Neuronal stem cell (in vitro differentiated cells): ENCODE data around the gene JPH2.

Experiments
- DNase-seq: peaks from one replicate; pipeline ENCODE4 v3.0.0-alpha.2; 2013; ENCODE audit warnings: low spot score
- H2AFZ ChIP-seq: one replicate; pipeline ENCODE4 v1.6.1; 2013; ENCODE audit warnings: mild to moderate bottlenecking, low read length, inconsistent platforms
- H2AK5ac ChIP-seq: 2 replicates; pipeline ENCODE4 v1.6.1; 2013; ENCODE audit warnings: low read depth, mild to moderate bottlenecking, inconsistent platforms, low read length, moderate library complexity, mixed read lengths
- H2BK120ac ChIP-seq: 2 replicates; pipeline ENCODE4 v1.6.1; 2013; ENCODE audit warnings: low read depth, mild to moderate bottlenecking, inconsistent platforms, low read length, moderate library complexity, mixed read lengths
- H2BK12ac ChIP-seq: one replicate; pipeline ENCODE4 v1.6.1; 2013; ENCODE audit warnings: low read length, inconsistent platforms
- H2BK15ac ChIP-seq: 2 replicates; pipeline ENCODE4 v1.6.1; 2013; ENCODE audit warnings: mild to moderate bottlenecking, low read length, inconsistent platforms, mixed read lengths
- H2BK5ac ChIP-seq: one replicate; pipeline ENCODE4 v1.6.1; 2013; ENCODE audit warnings: inconsistent platforms, mild to moderate bottlenecking, low read length, moderate library complexity
- H3K14ac ChIP-seq: one replicate; pipeline ENCODE4 v1.6.1; 2013; ENCODE audit warnings: low read length, inconsistent platforms
- H3K18ac ChIP-seq: 2 replicates; pipeline ENCODE4 v1.6.1; 2013; ENCODE audit warnings: low read length, inconsistent platforms
- H3K23ac ChIP-seq: 2 replicates; pipeline ENCODE4 v1.6.1; 2013; ENCODE audit warnings: low read depth, mild to moderate bottlenecking, mixed read lengths, low read length, inconsistent platforms; ENCODE audit not compliant: poor library complexity
- H3K27ac ChIP-seq: replicated peaks from 3 replicates; pipeline ENCODE4 v1.5.1; 2013; ENCODE audit warnings: low read length, inconsistent platforms
- H3K27me3 ChIP-seq, 3 experiments: 2 replicates each; pipeline ENCODE4 v1.6.1; 2013; ENCODE audit warnings: low read length in 3 of 3, mild to moderate bottlenecking in 2 of 3, inconsistent platforms in 1 of 3, low read depth in 1 of 3, mixed read lengths in 1 of 3, moderate library complexity in 1 of 3; ENCODE audit not compliant: control insufficient read depth in 3 of 3, insufficient read depth in 3 of 3
- H3K36me3 ChIP-seq, 2 donors: replicated peaks in 1 of 2; 2 replicates each; pipeline ENCODE4 v1.6.1; 2013; ENCODE audit warnings: low read length in 2 of 2; ENCODE audit not compliant: control insufficient read depth in 2 of 2, insufficient read depth in 2 of 2
- H3K4ac ChIP-seq: 2 replicates; pipeline ENCODE4 v1.6.1; 2013; ENCODE audit warnings: inconsistent platforms, mild to moderate bottlenecking, low read length, moderate library complexity
- H3K4me1 ChIP-seq, 2 donors: 1 replicate in 1 of 2; 2 replicates in 1 of 2; pipeline ENCODE4 v1.6.1; 2013; ENCODE audit warnings: low read length in 2 of 2, low read depth in 1 of 2; ENCODE audit not compliant: control insufficient read depth in 2 of 2, insufficient read depth in 1 of 2
- H3K4me2 ChIP-seq: one replicate; pipeline ENCODE4 v1.6.1; 2013; ENCODE audit warnings: mild to moderate bottlenecking, low read length, inconsistent platforms; ENCODE audit not compliant: insufficient read depth, poor library complexity, severe bottlenecking
- H3K4me3 ChIP-seq, 2 donors: 2 replicates each; pipeline ENCODE4 v1.5.1; 2013; ENCODE audit warnings: low read length in 2 of 2, mild to moderate bottlenecking in 2 of 2, inconsistent platforms in 1 of 2, moderate library complexity in 1 of 2
- H3K79me1 ChIP-seq: one replicate; pipeline ENCODE4 v1.6.1; 2013; ENCODE audit warnings: low read depth, mild to moderate bottlenecking, inconsistent platforms, low read length, moderate library complexity
- H3K9ac ChIP-seq: one replicate; pipeline ENCODE4 v1.6.1; 2013; ENCODE audit warnings: mild to moderate bottlenecking, low read depth, low read length, inconsistent platforms; ENCODE audit not compliant: poor library complexity
- H3K9me3 ChIP-seq, 2 donors: replicated peaks in 1 of 2; 2 replicates each; pipeline versions ENCODE3 to v1.6.1; 2013; ENCODE audit warnings: low read length in 2 of 2, mild to moderate bottlenecking in 2 of 2, inconsistent platforms in 1 of 2, low read depth in 1 of 2, mixed read lengths in 1 of 2, moderate library complexity in 1 of 2; ENCODE audit not compliant: control insufficient read depth in 2 of 2, insufficient read depth in 1 of 2
- H4K8ac ChIP-seq: one replicate; pipeline ENCODE4 v1.6.1; 2013; ENCODE audit warnings: low read depth, mild to moderate bottlenecking, inconsistent platforms, low read length, moderate library complexity
- H4K91ac ChIP-seq: one replicate; pipeline ENCODE4 v1.6.1; 2013; ENCODE audit warnings: low read length, low read depth, mild to moderate bottlenecking, inconsistent platforms; ENCODE audit not compliant: poor library complexity
- WGBS, 2 donors: extraction: QIAGEN DNeasy Blood & Tissue Kit; methylation state at CpG; one replicate each; pipeline ENCODE4 v1.1.7; 2013; ENCODE audit warnings: missing lambda C conversion rate in 2 of 2, mixed read lengths in 1 of 2; ENCODE audit not compliant: insufficient read length in 2 of 2, insufficient replicate concordance in 1 of 2; ENCODE audit errors: extremely low coverage in 2 of 2; 5-methylcytosine and 5-hydroxymethylcytosine counted together

Gene JPH2

GRCh38 chr20:44203161-44203560, 16.2 kb upstream of the JPH2 start:
- H2BK12ac ChIP-seq = no peak overlapping the region
- H3K4ac ChIP-seq = no peak overlapping the region
- H3K36me3 ChIP-seq = peaks cover 23 to 88% of the 10 kb centered on the region in 2 donors
- no peak overlapping the region for H4K91ac ChIP-seq
- H2BK5ac ChIP-seq = no peak overlapping the region
- no peaks in the 10 kb centered on the region for H3K27me3 ChIP-seq
- H2AFZ ChIP-seq = no peak overlapping the region
- no peaks in the 10 kb centered on the region for H3K79me1 ChIP-seq
- H3K4me1 ChIP-seq = peaks cover 0 to 6% of the 10 kb centered on the region in 2 donors
- no peak overlapping the region for H4K8ac ChIP-seq
- H3K4me3 ChIP-seq = no peak overlapping the region
- no peaks in the 10 kb centered on the region for H3K9me3 ChIP-seq
- no peak overlapping the region for H3K18ac ChIP-seq
- H3K4me2 ChIP-seq = no peak overlapping the region
- H3K14ac ChIP-seq = no peak overlapping the region
- no peak overlapping the region for H3K27ac ChIP-seq
- H2AK5ac ChIP-seq = no peak overlapping the region
- DNase-seq = no peak
- no peak overlapping the region for H2BK15ac ChIP-seq
- no peak overlapping the region for H2BK120ac ChIP-seq
- H3K23ac ChIP-seq = no peak overlapping the region
- no CpG with 5 or more reads among the region's 2 CpGs for WGBS, 2 donors
- H3K9ac ChIP-seq = no peak overlapping the region

- Histone ChIP-seq H3K4ac (no peak overlapping the region), H3K4me3 (no peak overlapping the region), H3K27ac (no peak overlapping the region), H2AFZ (no peak overlapping the region), H3K9me3 (no peaks in the 10 kb centered on the region), H4K91ac (no peak overlapping the region), H3K4me1 (no peaks in the 10 kb centered on the region), H2BK15ac (no peak overlapping the region), H3K23ac (no peak overlapping the region), H3K14ac (no peak overlapping the region), H3K36me3 (peaks cover 34 to 96% of the 10 kb centered on the region in 2 donors), H3K18ac (no peak overlapping the region), H3K27me3 (no peaks in the 10 kb centered on the region), H2BK12ac (no peak overlapping the region), H2BK120ac (no peak overlapping the region), H3K9ac (no peak overlapping the region), H4K8ac (no peak overlapping the region), H2AK5ac (no peak overlapping the region), H3K4me2 (no peak overlapping the region), H3K79me1 (no peaks in the 10 kb centered on the region), H2BK5ac (no peak overlapping the region)
- WGBS, 2 donors = no CpG with 5 or more reads among the region's 2 CpGs
- DNase-seq = no peak
Measured at GRCh38 chr20:44200983-44201382, 14.0 kb upstream of the JPH2 start.

GRCh38 chr20:44200371-44200770, 13.4 kb upstream of the JPH2 start:
- no peak overlapping the region for H3K27ac ChIP-seq
- no peak overlapping the region for H3K14ac ChIP-seq
- H2AK5ac ChIP-seq = no peak overlapping the region
- no peak overlapping the region for H3K18ac ChIP-seq
- H3K4me1 ChIP-seq = no peaks in the 10 kb centered on the region
- no peak overlapping the region for H2BK15ac ChIP-seq
- H3K4me2 ChIP-seq = no peak overlapping the region
- H4K91ac ChIP-seq = no peak overlapping the region
- no peak for DNase-seq
- no CpG with 5 or more reads among the region's 4 CpGs for WGBS, 2 donors
- no peak overlapping the region for H3K4me3 ChIP-seq
- no peak overlapping the region for H3K9ac ChIP-seq
- H3K27me3 ChIP-seq = no peaks in the 10 kb centered on the region
- no peak overlapping the region for H2BK120ac ChIP-seq
- no peak overlapping the region for H2BK12ac ChIP-seq
- H2BK5ac ChIP-seq = no peak overlapping the region
- no peak overlapping the region for H4K8ac ChIP-seq
- no peaks in the 10 kb centered on the region for H3K79me1 ChIP-seq
- H3K4ac ChIP-seq = no peak overlapping the region
- H2AFZ ChIP-seq = no peak overlapping the region
- H3K23ac ChIP-seq = no peak overlapping the region
- no peaks in the 10 kb centered on the region for H3K9me3 ChIP-seq
- H3K36me3 ChIP-seq = peaks cover 33 to 95% of the 10 kb centered on the region in 2 donors

GRCh38 chr20:44199877-44200276, 12.9 kb upstream of the JPH2 start:
- Histone ChIP-seq H2BK12ac (no peak overlapping the region), H2AK5ac (no peak overlapping the region), H3K23ac (no peak overlapping the region), H3K36me3 (peaks cover 32 to 90% of the 10 kb centered on the region in 2 donors), H3K4ac (no peak overlapping the region), H3K4me1 (no peaks in the 10 kb centered on the region), H3K14ac (no peak overlapping the region), H2BK120ac (no peak overlapping the region), H2BK15ac (no peak overlapping the region), H3K27ac (no peak overlapping the region), H3K79me1 (no peaks in the 10 kb centered on the region), H2BK5ac (no peak overlapping the region), H3K4me2 (no peak overlapping the region), H4K8ac (no peak overlapping the region), H4K91ac (no peak overlapping the region), H3K18ac (no peak overlapping the region), H2AFZ (no peak overlapping the region), H3K9me3 (no peaks in the 10 kb centered on the region), H3K4me3 (no peak overlapping the region), H3K9ac (no peak overlapping the region), H3K27me3 (no peaks in the 10 kb centered on the region)
- no CpG with 5 or more reads among the region's 4 CpGs for WGBS, 2 donors
- DNase-seq = no peak
